H9 (cell line): Measurements from ENCODE around the gene GPHN. TPM values are rescaled to one million over a fixed set of nuclear protein-coding genes. Genes with fewer than 3 reads are reported as not detected.

ENCODE experiments used
- DNase-seq: peaks from one replicate; pipeline ENCODE4 v3.0.0-alpha.2; 2017
- H2AFZ ChIP-seq: one replicate; pipeline ENCODE4 v1.6.1; 2013; ENCODE audit warnings: mild to moderate bottlenecking, low read length, control low read depth, moderate library complexity
- H2AK5ac ChIP-seq: 2 replicates; pipeline ENCODE4 v1.6.1; 2013; ENCODE audit warnings: low read length, control low read depth, mixed read lengths; ENCODE audit not compliant: insufficient read length
- H2BK120ac ChIP-seq: one replicate; pipeline ENCODE4 v1.6.1; 2013; ENCODE audit warnings: low read depth, mild to moderate bottlenecking, low read length, control low read depth, inconsistent platforms; ENCODE audit not compliant: poor library complexity, severe bottlenecking
- H2BK12ac ChIP-seq: 2 replicates; pipeline ENCODE4 v1.6.1; 2013; ENCODE audit warnings: low read length, control low read depth, mixed read lengths, low read depth; ENCODE audit not compliant: insufficient read length
- H2BK15ac ChIP-seq: 2 replicates; pipeline ENCODE4 v1.6.1; 2013; ENCODE audit warnings: low read depth, low read length, control low read depth
- H2BK20ac ChIP-seq: one replicate; pipeline ENCODE4 v1.6.1; 2013; ENCODE audit warnings: low read depth, mild to moderate bottlenecking, low read length, control low read depth, inconsistent platforms; ENCODE audit not compliant: poor library complexity, severe bottlenecking
- H2BK5ac ChIP-seq: 2 replicates; pipeline ENCODE4 v1.6.1; 2013; ENCODE audit warnings: low read length, control low read depth, mixed read lengths; ENCODE audit not compliant: insufficient read length
- H3K14ac ChIP-seq: 2 replicates; pipeline ENCODE4 v1.6.1; 2013; ENCODE audit warnings: low read length, control low read depth; ENCODE audit not compliant: insufficient read depth
- H3K18ac ChIP-seq: 2 replicates; pipeline ENCODE4 v1.6.1; 2013; ENCODE audit warnings: low read depth, mild to moderate bottlenecking, mixed read lengths, low read length, control low read depth; ENCODE audit not compliant: insufficient read length
- H3K23ac ChIP-seq: 2 replicates; pipeline ENCODE4 v1.6.1; 2013; ENCODE audit warnings: low read length, control low read depth, mixed read lengths, low read depth; ENCODE audit not compliant: insufficient read length
- H3K23me2 ChIP-seq: 2 replicates; pipeline ENCODE4 v1.6.1; 2013; ENCODE audit warnings: low read depth, mild to moderate bottlenecking, mixed read lengths, low read length, control low read depth; ENCODE audit not compliant: insufficient read length, poor library complexity, severe bottlenecking
- H3K27ac ChIP-seq: 2 replicates; pipeline ENCODE4 v1.5.1; 2013; ENCODE audit warnings: low read length, control low read depth, mixed read lengths, low read depth; ENCODE audit not compliant: insufficient read length
- H3K27me3 ChIP-seq: 2 replicates; pipeline ENCODE4 v1.6.1; 2013; ENCODE audit warnings: low read length, control low read depth, inconsistent platforms; ENCODE audit not compliant: insufficient read depth
- H3K4ac ChIP-seq: 2 replicates; pipeline ENCODE4 v1.6.1; 2013; ENCODE audit warnings: low read depth, mild to moderate bottlenecking, control low read depth, inconsistent platforms, low read length, moderate library complexity
- H3K4me1 ChIP-seq: 2 replicates; pipeline ENCODE4 v1.6.1; 2013; ENCODE audit warnings: low read length, control low read depth, inconsistent platforms; ENCODE audit not compliant: insufficient read depth
- H3K4me2 ChIP-seq: 2 replicates; pipeline ENCODE4 v1.6.1; 2013; ENCODE audit warnings: low read length, control low read depth, mixed read lengths; ENCODE audit not compliant: insufficient read length, insufficient read depth
- H3K56ac ChIP-seq: 2 replicates; pipeline ENCODE4 v1.6.1; 2013; ENCODE audit warnings: low read depth, mild to moderate bottlenecking, mixed read lengths, low read length, control low read depth; ENCODE audit not compliant: insufficient read length
- H3K79me1 ChIP-seq: 2 replicates; pipeline ENCODE4 v1.6.1; 2013; ENCODE audit warnings: low read depth, mild to moderate bottlenecking, moderate library complexity, low read length, control low read depth, inconsistent platforms; ENCODE audit not compliant: insufficient read depth, poor library complexity, severe bottlenecking
- H3K79me2 ChIP-seq: 2 replicates; pipeline ENCODE4 v1.6.1; 2013; ENCODE audit warnings: low read length, control low read depth, inconsistent platforms; ENCODE audit not compliant: insufficient read depth
- H3K9ac ChIP-seq: 2 replicates; pipeline ENCODE4 v1.6.1; 2013; ENCODE audit warnings: low read length, control low read depth, mixed read lengths; ENCODE audit not compliant: insufficient read length; ENCODE audit errors: extremely low read depth
- H3K9me3 ChIP-seq: one replicate; pipeline ENCODE4 v1.6.1; 2013; ENCODE audit warnings: low read depth, low read length, inconsistent platforms; ENCODE audit not compliant: control insufficient read depth
- H3T11ph ChIP-seq: one replicate; pipeline ENCODE4 v1.6.1; 2013; ENCODE audit warnings: mild to moderate bottlenecking, low read length, control low read depth, inconsistent platforms
- H4K20me1 ChIP-seq: one replicate; pipeline ENCODE4 v1.6.1; 2013; ENCODE audit not compliant: control insufficient read depth, insufficient read length, insufficient read depth
- H4K5ac ChIP-seq: 2 replicates; pipeline ENCODE4 v1.6.1; 2013; ENCODE audit warnings: low read depth, mild to moderate bottlenecking, mixed read lengths, low read length, control low read depth; ENCODE audit not compliant: insufficient read length
- H4K8ac ChIP-seq: replicated peaks from 2 replicates; pipeline ENCODE4 v1.6.1; 2013; ENCODE audit warnings: low read length, control low read depth, mixed read lengths, low read depth; ENCODE audit not compliant: insufficient read length
- H4K91ac ChIP-seq: 2 replicates; pipeline ENCODE4 v1.6.1; 2013; ENCODE audit warnings: low read depth, mild to moderate bottlenecking, moderate library complexity, mixed read lengths, low read length, control low read depth; ENCODE audit not compliant: insufficient read length
- H3K27ac Mint-ChIP-seq, 3 experiments: 2 replicates in 2 of 3; 3 replicates in 1 of 3; pipeline ENCODE4 v1.8.0; 2020 to 2021; ENCODE audit warnings: mixed read lengths in 3 of 3, mild to moderate bottlenecking in 1 of 3, moderate library complexity in 1 of 3
- H3K27me3 Mint-ChIP-seq: 2 replicates; pipeline ENCODE4 v1.8.0; 2021; ENCODE audit warnings: low read depth, mild to moderate bottlenecking, moderate library complexity, mixed read lengths
- H3K36me3 Mint-ChIP-seq, 3 experiments: 2 replicates in 2 of 3; 3 replicates in 1 of 3; pipeline ENCODE4 v1.8.0; 2020 to 2021; ENCODE audit warnings: low read depth in 3 of 3, mixed read lengths in 3 of 3; ENCODE audit not compliant: insufficient read depth in 1 of 3
- H3K4me1 Mint-ChIP-seq, 2 experiments: 2 replicates each; pipeline ENCODE4 v1.8.0; 2020; ENCODE audit warnings: mixed read lengths in 2 of 2
- H3K4me3 Mint-ChIP-seq, 2 experiments: 2 replicates in 1 of 2; 3 replicates in 1 of 2; pipeline ENCODE4 v1.8.0; 2020 to 2021; ENCODE audit warnings: mild to moderate bottlenecking in 2 of 2, mixed read lengths in 2 of 2, moderate library complexity in 1 of 2
- H3K9me3 Mint-ChIP-seq, 2 experiments: 2 replicates in 1 of 2; 3 replicates in 1 of 2; pipeline ENCODE4 v1.8.0; 2020; ENCODE audit warnings: mild to moderate bottlenecking in 2 of 2, mixed read lengths in 2 of 2, moderate library complexity in 1 of 2
- CTCF ChIP-seq: fragments of 200-600 bp; sonication (generic); conservative IDR thresholded peaks from 3 replicates; pipeline ENCODE4 v1.8.0; 2021; ENCODE audit warnings: antibody characterized with exemption, mild to moderate bottlenecking
- total RNA-seq: library from RNA; stranded (reverse); gene quantifications from 2 replicates; pipeline ENCODE4 v1.2.1, GENCODE V29; 2021

The GPHN gene
- total RNA-seq, 1 experiment from 2014 or later, result 16.1 TPM

- Histone ChIP-seq H4K5ac (no peak overlapping the region), H2BK15ac (no peak overlapping the region), H3K23ac (no peak overlapping the region), H2AFZ (no peak overlapping the region), H4K91ac (no peak overlapping the region), H3K23me2 (no peaks in the 10 kb centered on the region), H4K8ac (no peak overlapping the region), H2BK120ac (no peak overlapping the region), H2BK5ac (no peak overlapping the region), H3K79me2 (no peaks in the 10 kb centered on the region), H4K20me1 (no peaks in the 10 kb centered on the region), H3K79me1 (no peaks in the 10 kb centered on the region), H3K56ac (no peak overlapping the region), H3K4me1 (no peaks in the 10 kb centered on the region), H2BK12ac (no peak overlapping the region), H3K9ac (no peak overlapping the region), H3K4ac (no peak overlapping the region), H2AK5ac (no peak overlapping the region), H3K27me3 (no peaks in the 10 kb centered on the region), H3K4me2 (no peak overlapping the region), H3T11ph (no peak overlapping the region), H2BK20ac (no peak overlapping the region), H3K14ac (no peak overlapping the region), H3K27ac (no peak overlapping the region), H3K9me3 (no peaks in the 10 kb centered on the region), H3K18ac (no peak overlapping the region)
- TF ChIP-seq CTCF, result no peak
- Mint-ChIP-seq H3K36me3 (peaks cover 0 to 4% (median under 1%) of the 10 kb centered on the region in 3 experiments; a peak in 2 of 7 replicates), H3K4me3 (no peak overlapping the region), H3K27me3 (no peaks in the 10 kb centered on the region), H3K27ac (no peak overlapping the region), H3K4me1 (no peaks in the 10 kb centered on the region), H3K9me3 (peaks cover 8 to 14% of the 10 kb centered on the region in 2 experiments; a peak in 4 of 5 replicates)
- DNase-seq, result no peak
Observed at GRCh38 chr14:66477567-66477966, 30.4 kb upstream of the GPHN start.
